NCI-H1105 (cell line): ENCODE data around the gene STK24.
A peak's percentile ranks its signal among the peaks of the same experiment; 100 is the strongest.

Experiments
- DNase-seq: peaks from one replicate; lab custom pipeline; 2025; lab: John Stamatoyannopoulos, UW

STK24 gene

DNA sequence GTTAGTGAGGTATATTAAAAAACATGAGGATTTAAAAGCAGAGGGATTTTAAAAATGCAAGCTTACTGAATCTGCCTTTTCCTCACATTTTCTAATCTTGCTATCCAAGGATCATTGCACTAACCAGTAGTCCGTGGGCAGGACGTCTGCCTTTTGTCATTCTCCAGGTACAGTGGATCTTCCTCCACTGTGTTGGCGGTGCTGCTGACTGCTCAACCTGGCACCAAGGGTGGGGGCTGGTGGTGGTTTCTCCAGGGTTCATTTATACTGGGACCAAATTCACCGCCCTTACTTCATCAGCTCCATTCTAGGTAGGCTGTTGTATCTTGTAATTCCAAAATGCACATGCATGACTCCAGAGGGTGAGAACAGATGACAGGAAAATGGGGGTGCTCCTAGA is 169.3 kb downstream of the STK24 start:
- DNase-seq: no peak

DNA sequence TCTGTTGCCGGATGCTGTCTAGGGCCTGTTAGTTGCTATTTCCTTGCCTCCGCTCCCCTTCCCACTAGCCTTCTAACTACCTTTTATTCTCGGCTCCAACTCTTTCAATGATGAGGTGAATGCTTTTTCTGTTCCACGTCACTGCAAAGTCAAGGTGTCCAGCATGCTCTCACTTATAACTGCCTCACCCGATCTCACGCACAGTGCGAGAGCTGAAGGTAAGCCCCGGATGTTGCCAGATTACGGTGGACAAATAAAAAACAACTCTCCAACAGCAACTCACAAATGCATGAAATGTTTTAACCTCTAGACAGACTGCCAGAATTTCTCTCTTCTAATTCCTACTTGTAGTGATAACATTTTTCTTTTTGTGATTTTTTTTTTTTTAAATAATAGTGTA is 169.9 kb downstream of the STK24 start:
- no peak for DNase-seq

DNA sequence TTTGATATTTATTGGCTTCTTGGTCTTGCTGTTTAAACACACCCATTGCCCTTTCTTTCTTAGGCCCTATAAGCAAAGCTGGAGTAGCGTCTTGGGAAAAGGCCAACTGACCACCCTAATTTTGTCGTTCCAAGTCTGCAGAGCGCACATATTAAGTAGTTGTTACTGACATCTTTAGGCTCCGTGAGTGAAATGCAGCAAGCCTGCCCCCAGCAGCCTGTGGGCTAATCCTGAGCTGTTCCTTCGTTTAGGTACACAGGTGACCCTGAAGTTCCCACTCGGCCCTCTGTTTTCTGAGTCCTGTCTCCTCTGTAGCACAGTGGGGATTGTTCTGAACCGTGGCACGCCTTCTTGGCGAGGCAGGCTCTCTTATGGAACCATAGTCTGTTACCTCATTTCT is 170.5 kb downstream of the STK24 start:
- peak; percentile 36 for DNase-seq

DNA sequence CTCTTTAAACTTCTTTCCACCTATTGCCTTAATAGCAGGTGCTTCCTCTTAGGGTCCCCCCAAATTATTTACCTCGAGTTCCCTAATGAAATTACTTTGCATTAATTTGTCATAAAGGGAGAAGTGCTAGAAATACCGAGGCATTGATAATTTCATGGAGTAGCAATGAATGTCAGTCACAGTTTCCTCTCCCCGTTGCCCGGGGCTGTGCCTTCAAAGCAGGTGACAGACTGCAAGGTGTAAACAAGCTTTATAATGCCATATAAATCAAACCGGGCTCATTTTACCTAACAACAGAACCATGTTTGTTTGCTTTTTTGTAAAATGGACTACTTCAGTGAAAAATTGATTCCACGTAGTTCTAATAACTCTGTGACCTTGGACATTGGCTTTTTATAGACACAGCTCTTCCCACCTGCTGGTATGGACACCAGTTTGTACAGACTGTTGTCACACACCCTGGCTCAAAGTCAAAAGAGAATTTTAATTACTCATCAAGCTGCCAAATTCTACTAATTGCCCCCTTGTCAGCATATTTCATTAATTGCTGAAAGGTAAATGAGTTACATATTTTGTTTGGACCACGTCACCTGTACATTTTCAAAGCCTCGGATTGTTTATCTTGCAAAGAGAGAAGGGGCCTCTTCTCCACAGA is 171.1 kb downstream of the STK24 start:
- DNase-seq: peak; percentile 60

DNA sequence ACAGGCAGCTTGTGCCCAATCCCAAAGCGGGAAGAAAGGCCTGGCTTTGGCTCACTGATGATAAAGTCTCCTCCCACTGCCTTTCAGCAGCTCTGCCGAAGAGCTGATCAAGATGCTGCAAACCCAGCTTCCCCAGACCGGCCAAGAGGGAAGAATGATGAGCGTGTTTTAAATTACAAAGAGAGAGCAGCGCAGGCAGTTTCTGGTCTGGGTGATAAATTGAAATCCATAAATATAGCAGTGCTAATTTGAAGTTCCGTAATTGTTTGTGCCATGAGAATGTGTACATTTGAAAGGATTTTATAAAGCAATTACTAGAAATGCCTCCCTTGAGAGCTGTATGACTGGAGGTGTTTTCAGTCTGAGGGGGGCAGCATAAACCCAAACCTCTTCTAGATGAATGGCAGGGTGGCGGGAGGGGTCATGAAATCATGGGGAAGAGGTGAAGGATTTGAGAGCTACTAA is 171.8 kb downstream of the STK24 start:
- DNase-seq: peak; percentile 60

DNA sequence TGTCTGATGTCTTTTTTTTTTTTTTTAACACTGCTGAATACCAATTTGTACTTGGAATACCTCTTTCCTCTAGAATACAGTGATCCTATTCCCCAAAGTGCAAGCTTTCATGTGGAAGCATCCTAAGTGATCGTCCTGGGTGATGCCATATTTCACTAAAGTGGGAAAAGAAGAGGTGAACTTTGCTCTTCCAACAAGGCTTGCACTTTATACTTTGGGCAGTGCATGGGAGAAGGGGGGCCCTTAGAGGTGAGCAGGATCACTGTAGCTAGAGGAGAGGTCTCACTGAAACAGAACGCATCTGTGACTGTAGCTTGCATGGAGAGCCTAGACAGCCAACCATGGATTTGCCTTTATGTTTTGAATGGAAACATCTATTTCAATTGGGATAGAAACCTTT is 173.8 kb downstream of the STK24 start:
- DNase-seq: no peak

DNA sequence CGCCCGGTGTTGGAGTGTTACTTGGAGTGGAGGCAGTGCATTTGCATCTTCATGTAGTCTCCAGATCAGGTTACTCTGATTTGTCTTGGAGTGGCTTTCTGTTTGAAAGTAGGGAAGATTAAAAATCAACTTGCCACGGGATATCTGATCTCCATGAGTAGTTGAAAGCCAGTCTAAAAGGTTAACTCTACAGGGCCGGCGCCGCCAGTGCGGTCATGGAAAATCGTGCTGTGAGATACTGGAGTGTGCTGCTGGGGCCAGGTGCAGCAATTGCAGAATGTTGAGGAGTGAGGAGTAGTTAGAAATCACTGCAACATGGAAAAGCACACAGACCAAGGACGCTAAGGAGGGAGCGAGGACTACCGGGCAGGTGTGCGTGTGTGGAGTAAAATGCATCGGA is 175.0 kb downstream of the STK24 start:
- DNase-seq: no peak

DNA sequence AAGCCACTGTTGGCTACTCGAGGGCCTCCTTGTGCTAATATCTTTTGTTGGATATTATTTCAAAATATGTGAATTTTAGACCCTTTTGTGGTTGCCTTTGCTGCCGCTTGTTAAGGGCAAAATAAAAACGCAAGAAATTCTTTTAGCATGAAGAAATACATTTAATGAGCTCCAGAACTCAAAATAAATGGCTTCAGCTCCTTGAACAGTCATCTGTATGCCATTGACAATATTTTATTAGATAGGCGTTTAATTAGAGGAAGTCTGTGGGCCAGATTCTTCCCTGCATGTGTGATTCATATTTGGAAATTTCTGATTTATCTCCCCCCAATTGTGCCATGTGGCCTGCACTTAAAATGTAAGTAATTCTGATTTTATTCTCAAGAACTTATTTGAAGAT is 177.2 kb downstream of the STK24 start:
- no peak for DNase-seq

DNA sequence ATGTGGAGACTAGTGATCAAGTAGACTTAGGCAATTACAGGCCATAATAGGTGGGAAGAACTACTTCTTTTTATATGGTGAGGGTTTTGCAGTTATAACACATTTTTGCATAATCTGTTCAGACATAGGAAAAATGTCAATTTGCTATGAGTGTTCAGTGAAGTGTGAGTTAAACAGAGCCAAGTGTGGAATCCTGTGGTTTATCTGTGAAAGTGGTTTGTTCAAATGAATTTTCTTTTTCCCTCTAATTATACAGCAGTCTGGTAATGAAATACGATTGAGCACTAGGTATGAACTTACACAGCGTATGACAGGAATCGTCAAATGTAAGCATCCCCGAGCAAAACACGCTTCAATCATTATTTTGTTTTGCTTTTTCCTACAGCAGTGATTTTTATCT is 178.3 kb downstream of the STK24 start:
- no peak for DNase-seq

DNA sequence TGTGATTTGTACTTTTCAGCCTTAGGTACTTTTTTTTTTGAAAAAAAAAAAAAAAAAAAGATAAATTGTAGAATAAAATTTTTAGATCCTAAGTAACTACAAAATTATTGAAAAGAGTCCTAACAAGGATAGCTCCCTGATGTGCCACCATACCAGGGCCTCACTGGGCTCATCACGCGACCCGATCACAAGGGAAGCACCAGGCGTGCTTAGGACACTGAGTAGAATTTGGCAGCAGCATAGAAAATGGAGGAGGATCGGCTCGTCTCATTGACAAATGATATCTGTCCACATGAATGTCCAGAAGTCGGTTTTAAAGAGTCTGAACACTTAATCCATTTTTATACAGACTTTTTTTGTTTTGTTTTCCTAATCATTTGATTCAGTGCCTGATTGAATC is 179.0 kb downstream of the STK24 start:
- DNase-seq: no peak

DNA sequence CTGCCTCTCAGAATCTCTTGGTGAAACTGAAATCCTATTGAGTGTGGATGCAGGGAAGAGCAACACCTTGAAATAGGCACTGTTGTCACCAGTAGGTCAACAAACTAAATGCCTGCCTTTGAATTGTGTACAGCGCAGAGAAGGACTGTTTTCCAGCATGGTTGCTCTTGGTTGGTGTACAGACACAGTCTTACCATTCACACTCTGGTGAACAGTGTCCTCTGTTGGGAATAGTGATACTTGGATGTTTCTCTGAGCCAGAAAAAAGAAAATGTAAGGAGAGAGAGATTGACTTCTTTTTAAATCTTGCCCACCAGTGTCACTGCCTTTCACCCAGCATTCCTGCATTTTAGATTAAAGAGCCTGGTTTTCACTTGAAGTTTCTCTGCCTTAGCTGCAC is 179.7 kb downstream of the STK24 start:
- no peak for DNase-seq

DNA sequence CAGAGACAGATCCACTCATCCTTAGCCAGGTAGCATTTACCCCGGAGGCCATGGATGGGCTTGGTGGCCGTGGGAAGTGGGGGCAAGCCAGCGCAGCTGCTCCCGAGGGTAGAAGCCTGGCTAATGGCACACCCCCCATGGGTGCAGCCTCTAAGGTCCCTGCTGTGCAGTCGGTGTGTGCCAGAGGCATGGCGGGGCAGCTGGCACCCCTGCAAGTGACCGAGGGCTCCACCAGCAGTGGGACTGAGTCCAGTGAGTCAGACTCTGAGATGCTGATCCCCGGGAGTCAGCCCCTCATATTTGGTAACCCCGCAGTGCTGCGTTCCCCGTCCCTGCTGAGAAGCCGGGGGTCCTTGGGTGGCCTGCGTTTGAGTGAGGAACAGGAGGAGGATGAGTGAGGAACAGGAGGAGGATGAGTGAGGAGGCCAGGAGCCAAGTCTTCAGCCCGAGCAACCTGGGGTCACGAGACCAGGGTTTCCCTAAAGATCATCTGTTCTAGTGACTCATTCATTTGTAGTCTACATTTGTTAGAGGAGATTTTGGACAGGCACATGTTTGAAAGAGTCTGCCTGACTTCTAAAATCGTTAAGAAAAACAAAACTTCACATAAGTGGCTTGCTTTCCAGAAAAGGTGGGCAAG is 180.7 kb downstream of the STK24 start:
- no peak for DNase-seq
